Caki2 (cell line): Measurements from ENCODE around the gene PIEZO2. TPM values are rescaled to one million over a fixed set of nuclear protein-coding genes. Genes with fewer than 3 reads are reported as not detected.
"Not testable (repeated sequence)": the region's sequence is repeated elsewhere in the genome, so short reads cannot be mapped to it uniquely, and the experiment has no call there.

Experiments used
- DNase-seq: peaks from one replicate; pipeline ENCODE4 v3.0.0-alpha.2; 2015; ENCODE audit warnings: low read depth
- in situ Hi-C: cut with HindIII; loops from 2 replicates; pipeline ENCODE4 v1.10.0; 2016; ENCODE audit warnings: low sequenced_read_pairs, low pct_unique_long_range_greater_than_20kb, mixed read lengths
- total RNA-seq: library from RNA; depleted of rRNA; stranded (reverse); fragments of >200 nt; shearing (Covaris generic); gene quantifications from 2 replicates; pipeline ENCODE4 v1.2.3, GENCODE V29; 2014; ENCODE audit warnings: low replicate concordance

Gene PIEZO2
- total RNA-seq, 1 experiment from 2014 or later = 2.8 TPM

- in situ Hi-C loops = no loop called here
- DNase-seq = no peak
Measured at GRCh38 chr18:10852385-10853303, 296.7 kb downstream of the PIEZO2 start.

- DNase-seq = peak; percentile 45
- in situ Hi-C loops = no loop called here
Measured at GRCh38 chr18:10851824-10852319, 297.5 kb downstream of the PIEZO2 start.

- in situ Hi-C loops = no loop called here
Measured at GRCh38 chr18:10850840-10851239, 298.5 kb downstream of the PIEZO2 start.

GRCh38 chr18:10850216-10850615 lies 299.2 kb downstream of the PIEZO2 start:
- no peak for DNase-seq
- in situ Hi-C loops = no loop called here

More at GRCh38 chr18:10850840-10851239, 298.5 kb downstream of the PIEZO2 start:
- no peak for DNase-seq

GRCh38 chr18:10847907-10848306 lies 301.5 kb downstream of the PIEZO2 start:
- no peak for DNase-seq
- in situ Hi-C loops = no loop called here

GRCh38 chr18:10847408-10847790 lies 302.0 kb downstream of the PIEZO2 start:
- in situ Hi-C loops = no loop called here
- no peak for DNase-seq

GRCh38 chr18:10846657-10847407 lies 302.5 kb downstream of the PIEZO2 start:
- in situ Hi-C loops = no loop called here
- DNase-seq = no peak

GRCh38 chr18:10846035-10846434 lies 303.3 kb downstream of the PIEZO2 start:
- DNase-seq, in situ Hi-C loops: not testable (repeated sequence)

GRCh38 chr18:10843565-10843964 lies 305.8 kb downstream of the PIEZO2 start:
- no peak for DNase-seq
- in situ Hi-C loops = no loop called here

GRCh38 chr18:10842861-10843260 lies 306.5 kb downstream of the PIEZO2 start:
- DNase-seq = no peak
- in situ Hi-C loops = no loop called here

- no peak for DNase-seq
- in situ Hi-C loops = no loop called here
Measured at GRCh38 chr18:10842371-10842770, 307.0 kb downstream of the PIEZO2 start.

GRCh38 chr18:10841203-10841602 lies 308.2 kb downstream of the PIEZO2 start:
- DNase-seq = no peak
- in situ Hi-C loops = no loop called here

GRCh38 chr18:10840743-10841142 lies 308.6 kb downstream of the PIEZO2 start:
- no peak for DNase-seq
- in situ Hi-C loops = no loop called here

- no peak for DNase-seq
- in situ Hi-C loops = no loop called here
Measured at GRCh38 chr18:10839421-10839820, 309.9 kb downstream of the PIEZO2 start.

GRCh38 chr18:10838553-10838952 lies 310.8 kb downstream of the PIEZO2 start:
- in situ Hi-C loops = no loop called here
- DNase-seq = no peak

- DNase-seq = no peak
- in situ Hi-C loops = no loop called here
Measured at GRCh38 chr18:10834128-10834815, 315.1 kb downstream of the PIEZO2 start.

GRCh38 chr18:10833656-10834055 lies 315.7 kb downstream of the PIEZO2 start:
- no peak for DNase-seq
- in situ Hi-C loops = no loop called here

GRCh38 chr18:10826400-10826799 lies 323.0 kb downstream of the PIEZO2 start:
- DNase-seq = no peak
- in situ Hi-C loops = no loop called here

- DNase-seq = no peak
- in situ Hi-C loops = no loop called here
Measured at GRCh38 chr18:10822456-10822855, 326.9 kb downstream of the PIEZO2 start.
